Dermis microvascular lymphatic vessel endothelial cell (primary cell): ENCODE measurements around the gene NR3C2. TPM values are rescaled to one million over a fixed set of nuclear protein-coding genes. Genes with fewer than 3 reads are reported as not detected.

Experiments used
- DNase-seq, 2 donors: peaks; one replicate each; pipeline versions ENCODE4 v3.0.0 to v3.0.0-alpha.2; 2010; ENCODE audit warnings: low read depth in 2 of 2
- total RNA-seq: library from RNA; depleted of rRNA; stranded (reverse); fragments of >200 nt; gene quantifications from 2 replicates; pipeline ENCODE4 v1.2.1, GENCODE V29; 2014

Gene NR3C2
- total RNA-seq, 1 donor from 2014 or later, result 6.0 TPM

- DNase-seq, result no peak
Observed at GRCh38 chr4:148078061-148078460, 364.2 kb downstream of the NR3C2 start.

- no peak for DNase-seq
Observed at GRCh38 chr4:148077581-148077980, 364.6 kb downstream of the NR3C2 start.

- DNase-seq, result no peak
Observed at GRCh38 chr4:148076964-148077363, 365.2 kb downstream of the NR3C2 start.

- DNase-seq, result no peak
Observed at GRCh38 chr4:148075438-148075837, 366.8 kb downstream of the NR3C2 start.

GRCh38 chr4:148074462-148074861 lies 367.8 kb downstream of the NR3C2 start:
- no peak for DNase-seq

GRCh38 chr4:148073349-148073748 lies 368.9 kb downstream of the NR3C2 start:
- DNase-seq, result no peak

- no peak for DNase-seq
Observed at GRCh38 chr4:148072789-148073188, 369.4 kb downstream of the NR3C2 start.

GRCh38 chr4:148071009-148071408 lies 371.2 kb downstream of the NR3C2 start:
- DNase-seq, result no peak

- no peak for DNase-seq
Observed at GRCh38 chr4:148069895-148070178, 372.4 kb downstream of the NR3C2 start.

GRCh38 chr4:148069086-148069894 lies 372.9 kb downstream of the NR3C2 start:
- no peak for DNase-seq

- DNase-seq, result no peak
Observed at GRCh38 chr4:148068065-148068911, 373.9 kb downstream of the NR3C2 start.

GRCh38 chr4:148067301-148067916 lies 374.8 kb downstream of the NR3C2 start:
- DNase-seq, result peak in 1 of 2 donors; percentile 19

GRCh38 chr4:148065075-148065474 lies 377.1 kb downstream of the NR3C2 start:
- no peak for DNase-seq

GRCh38 chr4:148064451-148064850 lies 377.8 kb downstream of the NR3C2 start:
- no peak for DNase-seq

- no peak for DNase-seq
Observed at GRCh38 chr4:148062301-148062950, 379.8 kb downstream of the NR3C2 start.

GRCh38 chr4:148061795-148062194 lies 380.4 kb downstream of the NR3C2 start:
- no peak for DNase-seq

GRCh38 chr4:148061141-148061481 lies 381.1 kb downstream of the NR3C2 start:
- no peak for DNase-seq

GRCh38 chr4:148060264-148061140 lies 381.7 kb downstream of the NR3C2 start:
- no peak for DNase-seq

GRCh38 chr4:148059617-148060180 lies 382.5 kb downstream of the NR3C2 start:
- no peak for DNase-seq

- DNase-seq, result no peak
Observed at GRCh38 chr4:148057984-148058859, 384.0 kb downstream of the NR3C2 start.
